Measurements from ENCODE around the gene CAMSAP3.

GRCh38 chr19:7575434-7576040, 20.1 kb upstream of the CAMSAP3 start:
- TF ChIP-seq CTCF (IDR thresholded peaks at IDR 0.05 in 8 of 11, conservative IDR thresholded peaks at IDR 0.05 in 3 of 11) (no peak), POLR2AphosphoS5 (IDR thresholded peaks at IDR 0.05) (no peak)

Measured in spleen (tissue), 7 donors.